GM19035 (cell line): ENCODE measurements around the gene ZNF341.
"Not testable (repeated sequence)": the region's sequence is repeated elsewhere in the genome, so short reads cannot be mapped to it uniquely, and the experiment has no call there.

Experiments used
- ATAC-seq: cut with Tn5 transposase; IDR thresholded peaks from one replicate; pipeline ENCODE4 v1.9.1; 2021; ENCODE audit not compliant: unreplicated experiment

ZNF341 gene

GRCh38 chr20:33728463-33728862 is 3.3 kb upstream of the ZNF341 start:
- no peak for ATAC-seq

GRCh38 chr20:33729101-33729500 is 2.7 kb upstream of the ZNF341 start:
- no peak for ATAC-seq

GRCh38 chr20:33730946-33731692 is 677 bp upstream of the ZNF341 start:
- no peak for ATAC-seq

DNA sequence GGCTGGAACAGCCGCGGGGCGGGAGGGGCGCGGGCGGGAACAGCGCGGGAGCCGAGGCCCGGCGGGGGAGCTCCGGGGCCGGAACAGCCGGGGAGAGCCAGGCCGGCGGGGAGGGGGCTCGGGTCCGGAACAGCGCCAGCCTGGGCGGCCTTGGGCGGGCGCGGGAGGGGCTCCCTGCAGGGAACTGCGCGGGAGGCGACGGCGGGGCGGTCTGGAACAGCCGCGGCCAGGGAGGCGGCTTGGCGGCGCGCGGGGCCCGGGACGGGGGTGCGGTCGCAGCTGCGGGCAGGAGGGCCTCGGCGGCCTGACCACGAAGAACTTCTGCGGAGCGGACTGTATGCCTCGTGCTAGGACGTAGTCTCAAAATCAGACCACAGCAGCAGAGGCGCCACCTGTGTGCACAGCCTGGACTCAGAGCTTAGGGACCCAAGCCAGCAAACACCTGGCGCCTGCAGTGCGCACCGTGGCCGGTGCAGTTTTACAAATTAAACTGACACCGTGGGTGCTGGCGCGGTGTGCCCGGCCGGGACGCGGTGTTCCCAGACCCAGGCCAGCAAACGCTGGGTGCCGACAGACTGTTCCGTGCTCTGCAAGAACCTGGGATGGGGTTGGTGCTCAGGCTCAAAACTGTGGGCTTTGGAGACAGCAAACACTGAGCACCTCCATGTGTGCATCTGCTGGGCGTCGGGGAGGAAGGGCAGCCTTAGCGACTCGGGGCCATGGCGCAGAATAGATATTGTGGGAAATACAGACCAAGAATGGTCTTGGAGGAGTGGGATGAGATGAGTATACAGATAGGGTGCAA is 572 bp downstream of the ZNF341 start:
- ATAC-seq = peak; percentile 53

DNA sequence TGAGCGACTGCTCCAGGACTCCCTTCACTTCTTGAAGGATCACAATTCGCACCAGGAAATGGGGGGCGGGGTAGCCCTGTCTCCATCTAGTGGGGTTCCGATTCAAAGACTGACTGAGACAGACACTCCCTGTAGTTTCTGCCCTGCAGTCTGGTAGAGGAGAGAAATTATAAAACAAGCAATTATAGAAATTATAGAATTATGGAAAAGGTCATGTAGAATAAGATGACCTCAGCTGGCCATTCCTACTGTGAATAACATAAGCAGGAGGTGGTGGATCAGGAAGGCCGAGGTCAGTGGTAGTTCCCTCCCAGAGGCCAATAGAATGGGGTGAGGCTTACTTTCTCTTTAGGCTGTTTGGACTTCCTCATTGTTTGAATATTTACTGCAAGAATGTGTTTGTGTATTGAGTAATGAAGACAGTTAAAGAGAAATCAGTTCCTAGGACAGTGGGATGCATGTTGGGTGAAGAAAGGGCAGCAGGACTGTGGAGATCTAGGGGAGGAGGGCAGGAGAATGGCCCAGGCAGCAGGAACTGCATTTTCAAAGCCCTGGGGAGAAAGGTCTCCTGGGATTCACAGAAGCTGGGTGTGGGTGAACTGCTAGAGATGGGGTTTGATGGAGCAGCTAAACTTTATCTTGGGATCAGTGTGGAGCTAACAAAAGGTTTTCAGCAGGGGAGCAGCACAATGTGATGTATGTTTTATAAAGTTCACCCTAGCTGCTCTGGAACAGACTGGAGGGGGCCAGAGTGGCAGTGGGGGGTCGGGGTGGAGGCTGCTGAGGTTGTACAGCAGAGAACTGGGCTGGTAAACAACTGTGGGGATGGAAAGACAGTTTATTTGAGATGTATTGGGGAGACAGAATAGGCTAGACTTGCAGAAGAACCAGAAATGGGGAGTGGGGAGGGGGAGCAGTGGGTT is 2.1 kb downstream of the ZNF341 start:
- no peak for ATAC-seq

GRCh38 chr20:33736962-33737361 is 5.2 kb downstream of the ZNF341 start:
- ATAC-seq = no peak

- ATAC-seq = no peak
Measured at GRCh38 chr20:33739493-33739892, 7.7 kb downstream of the ZNF341 start.

GRCh38 chr20:33740189-33740588 is 8.4 kb downstream of the ZNF341 start:
- ATAC-seq = no peak

DNA sequence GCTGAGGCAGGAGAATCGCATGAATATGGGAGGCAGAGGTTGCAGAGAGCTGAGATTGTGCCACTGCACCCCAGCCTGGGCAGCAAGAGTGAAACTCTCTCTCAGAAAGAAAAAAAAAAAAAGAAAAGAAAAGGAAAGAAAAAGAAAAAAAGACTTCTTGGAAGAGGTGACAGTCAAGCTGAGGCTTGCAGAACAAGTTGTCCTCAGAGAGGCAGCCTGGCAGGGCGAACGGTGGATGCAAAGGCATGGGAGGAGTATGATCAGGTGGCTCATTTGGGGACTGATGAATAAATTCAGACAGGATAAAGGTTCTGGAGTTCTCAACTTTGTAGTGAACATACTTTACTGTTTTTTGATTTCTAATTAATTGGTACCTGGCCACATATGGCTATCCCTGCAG is 12.4 kb downstream of the ZNF341 start:
- ATAC-seq = no peak

DNA sequence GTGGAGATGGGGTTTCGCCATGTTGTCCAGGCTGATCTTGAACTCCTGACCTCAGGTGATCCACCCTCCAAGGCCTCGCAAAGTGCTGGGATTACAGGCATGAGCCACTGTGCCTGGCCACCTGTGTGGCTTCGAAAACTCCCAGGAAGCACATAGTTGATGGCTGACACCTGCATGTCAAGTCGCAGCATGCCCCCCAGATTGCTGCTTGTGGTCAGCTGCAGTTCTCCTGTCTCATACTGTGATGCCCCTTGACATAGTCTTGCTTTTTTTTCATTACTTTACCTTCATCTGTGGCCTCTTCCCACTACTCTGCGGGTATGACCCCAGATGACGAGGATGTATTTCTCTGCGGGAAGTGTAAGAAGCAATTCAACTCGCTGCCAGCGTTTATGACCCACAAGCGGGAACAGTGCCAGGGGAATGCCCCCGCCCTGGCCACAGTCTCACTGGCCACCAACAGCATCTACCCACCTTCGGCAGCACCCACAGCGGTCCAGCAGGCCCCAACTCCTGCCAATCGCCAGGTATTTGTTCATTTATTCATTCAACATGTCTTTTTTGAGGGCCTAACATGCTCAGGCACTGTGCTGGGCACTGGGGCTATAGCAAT is 13.1 kb downstream of the ZNF341 start:
- no peak for ATAC-seq

- no peak for ATAC-seq
Measured at GRCh38 chr20:33746325-33746998, 14.7 kb downstream of the ZNF341 start.

DNA sequence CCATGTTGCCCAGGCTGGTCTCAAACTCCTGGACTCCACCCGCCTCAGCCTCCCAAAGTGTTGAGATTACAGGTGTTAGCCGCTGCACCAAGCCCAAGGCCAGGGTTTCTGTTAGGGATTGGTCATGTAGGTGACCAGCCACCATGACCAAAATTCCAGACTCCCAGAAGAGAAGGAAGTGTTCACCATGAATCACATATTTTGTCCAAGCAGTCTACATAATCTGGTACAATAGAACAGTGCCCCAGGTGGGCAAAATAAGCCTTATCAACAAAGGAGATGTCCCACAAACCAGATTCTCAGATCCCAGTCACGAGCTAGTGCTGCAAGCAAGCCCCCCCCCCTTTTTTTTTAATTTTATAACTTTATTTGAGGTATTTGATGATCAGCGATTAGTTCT is 20.0 kb downstream of the ZNF341 start:
- ATAC-seq = no peak

- ATAC-seq = no peak
Measured at GRCh38 chr20:33753143-33753542, 21.3 kb downstream of the ZNF341 start.

DNA sequence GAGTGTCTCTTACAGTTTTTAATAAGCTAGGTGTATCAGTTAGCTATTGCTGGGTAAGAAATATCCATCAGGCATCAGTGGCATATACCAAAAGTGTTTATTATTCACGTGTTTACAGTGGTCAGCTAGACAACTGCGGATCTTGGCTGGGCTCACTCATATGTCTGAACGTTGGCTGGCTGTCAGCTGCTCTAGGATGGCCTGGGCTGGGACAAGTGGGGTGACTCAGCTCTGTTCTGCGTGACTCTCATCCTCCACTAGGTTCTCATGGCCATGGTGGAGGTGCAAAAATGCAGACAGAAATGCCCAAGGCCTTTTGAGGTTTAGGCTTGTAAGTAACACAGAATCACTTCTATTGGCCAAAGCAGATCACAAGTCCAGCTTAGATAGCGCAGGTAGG is 22.0 kb downstream of the ZNF341 start:
- no peak for ATAC-seq

GRCh38 chr20:33755936-33756490 is 24.2 kb downstream of the ZNF341 start:
- ATAC-seq = not testable (repeated sequence)

GRCh38 chr20:33757046-33757445 is 25.2 kb downstream of the ZNF341 start:
- no peak for ATAC-seq

DNA sequence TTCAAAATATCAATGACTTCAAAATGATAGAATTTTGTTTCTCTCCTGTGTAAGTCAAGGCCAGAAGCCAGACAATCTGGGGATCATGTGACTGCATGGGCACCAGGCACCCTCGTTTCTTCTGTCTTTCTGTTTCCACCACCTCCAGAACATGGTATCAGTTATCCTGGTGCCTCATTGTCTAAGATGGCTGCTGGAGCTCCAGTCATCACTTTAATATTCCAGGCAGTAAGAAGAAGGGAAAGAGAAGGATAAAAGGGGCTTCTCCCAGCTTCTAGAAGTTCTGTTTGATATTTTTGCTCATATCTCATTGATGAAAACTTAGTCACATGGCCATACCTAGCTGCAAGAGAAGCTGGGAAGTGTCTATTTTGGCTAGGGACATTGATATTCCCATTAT is 25.7 kb downstream of the ZNF341 start:
- no peak for ATAC-seq

- ATAC-seq = no peak
Measured at GRCh38 chr20:33761698-33762250, 30.0 kb downstream of the ZNF341 start.

DNA sequence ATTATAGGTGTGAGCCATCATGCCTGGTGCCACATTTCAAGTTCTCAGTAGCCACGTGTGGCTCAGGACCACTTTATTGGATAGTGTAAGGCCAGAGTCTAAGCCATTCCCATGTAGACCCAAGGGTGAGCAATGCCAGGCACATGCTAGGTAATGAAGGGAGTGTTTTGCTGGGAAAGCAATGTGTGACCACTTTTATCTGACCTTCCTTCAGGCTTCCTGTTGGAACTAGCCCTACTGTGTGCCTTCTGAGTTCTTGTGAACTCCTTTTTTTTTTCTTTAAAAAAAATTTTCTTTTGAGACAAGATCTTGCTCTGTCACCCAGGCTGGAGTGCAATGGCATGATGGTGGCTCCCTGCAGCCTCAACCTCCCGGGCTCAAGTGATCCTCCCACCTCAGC is 33.3 kb downstream of the ZNF341 start:
- no peak for ATAC-seq

DNA sequence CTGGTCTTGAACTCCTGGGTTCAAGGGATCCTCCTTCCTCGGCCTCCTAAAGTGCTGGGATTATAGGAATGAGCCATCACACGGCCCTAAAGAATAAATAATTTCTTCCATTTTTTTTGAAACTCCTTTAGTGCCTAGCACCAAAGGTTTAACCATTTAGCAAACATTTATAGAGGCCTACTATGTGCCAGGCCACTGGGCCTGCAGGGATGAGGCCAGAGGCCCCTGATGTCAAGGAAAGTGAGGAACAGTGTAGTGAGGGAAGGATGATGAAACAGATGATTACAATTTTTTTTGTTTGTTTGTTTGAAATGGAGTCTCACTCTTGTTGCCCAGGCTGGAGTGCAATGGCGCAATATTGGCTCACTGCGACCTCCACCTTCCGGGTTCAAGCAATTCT is 33.8 kb downstream of the ZNF341 start:
- no peak for ATAC-seq
